ENCODE results near the gene PDRG1. TPM values are rescaled to one million over a fixed set of nuclear protein-coding genes. Genes with fewer than 3 reads are reported as not detected.

Gene PDRG1
- total and polyA plus RNA-seq, 7 experiments from 2014 or later: 7.5 to 25.0 (median 13.6) TPM

DNA sequence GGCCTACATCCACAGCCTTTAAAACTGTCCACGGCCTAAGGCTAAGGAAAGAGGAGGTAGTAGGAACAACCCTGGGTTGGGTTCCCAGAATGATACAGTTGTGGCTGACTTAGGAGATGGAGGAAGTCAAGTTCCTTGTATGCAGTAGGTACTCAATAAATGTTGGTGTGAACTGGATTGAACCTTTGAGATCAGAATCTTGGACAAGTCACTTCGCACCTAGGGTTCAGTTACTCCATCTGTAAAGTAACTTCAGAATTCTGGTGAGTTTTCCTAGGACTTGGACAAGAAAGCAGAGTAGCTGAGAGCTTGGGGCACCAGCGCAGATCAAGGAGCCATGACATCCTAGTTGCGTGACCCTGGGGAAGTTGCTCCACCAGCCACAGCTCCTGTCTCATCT, 25.2 kb upstream of the PDRG1 start:
- H3K9me3 Mint-ChIP-seq: peaks cover 0 to 5% (median 0%) of the 10 kb centered on the region in 11 donors
- H3K4me3 Mint-ChIP-seq: no peak overlapping the region
- no peak overlapping the region for H3K4me3 ChIP-seq (ENCODE audit: low read length)
- ChIA-PET CTCF (no interaction called here), POLR2A (no interaction called here)
- H3K27me3 Mint-ChIP-seq: peaks cover 6 to 49% (median 28%) of the 10 kb centered on the region in 5 donors
- no peaks in the 10 kb centered on the region for H3K4me1 ChIP-seq (ENCODE audit: control insufficient read depth in 2 of 2, insufficient read depth in 2 of 2, low read length in 2 of 2)
- ATAC-seq (no peak), DNase-seq (no peak)
- intact Hi-C loops (cut with micrococcal nuclease): no loop called here
- no peak overlapping the region for H3K27ac ChIP-seq (ENCODE audit: low read depth, low read length)
- H3K27me3 ChIP-seq (ENCODE audit: control insufficient read depth in 2 of 2, insufficient read depth in 2 of 2, low read length in 2 of 2): no peaks in the 10 kb centered on the region
- no peaks in the 10 kb centered on the region for H3K9me3 ChIP-seq (ENCODE audit: control insufficient read depth in 2 of 3, low read length in 3 of 3)
- no peaks in the 10 kb centered on the region for H3K36me3 ChIP-seq (ENCODE audit: control insufficient read depth in 2 of 3, insufficient read depth in 3 of 3, low read length in 3 of 3)
- H3K4me1 Mint-ChIP-seq: peaks cover 0 to 2% (median 0%) of the 10 kb centered on the region in 7 donors
- no peaks in the 10 kb centered on the region for H3K36me3 Mint-ChIP-seq
- no peak overlapping the region for H3K27ac Mint-ChIP-seq

DNA sequence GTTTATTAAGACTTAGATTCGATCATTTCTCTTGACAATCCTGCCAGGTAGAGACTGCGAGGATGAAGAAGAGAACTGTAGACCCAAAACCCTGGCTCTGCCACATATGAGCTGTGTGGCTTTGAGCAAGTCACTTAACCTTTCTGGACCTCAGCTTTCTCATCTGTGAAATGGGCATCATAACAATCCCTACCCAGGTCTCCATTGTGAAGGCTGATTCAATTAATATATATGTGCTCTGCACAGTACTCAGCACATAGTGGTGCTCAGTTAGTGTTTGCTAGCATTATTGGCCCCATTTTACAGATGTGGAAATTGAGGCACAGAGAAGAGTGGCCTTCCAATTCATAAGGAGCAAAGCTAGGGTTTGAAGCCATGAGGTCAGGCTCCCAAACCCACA, 24.0 kb upstream of the PDRG1 start:
- Mint-ChIP-seq H3K4me3 (no peak overlapping the region), H3K27me3 (peaks cover 8 to 58% (median 27%) of the 10 kb centered on the region in 5 donors), H3K4me1 (no peaks in the 10 kb centered on the region), H3K9me3 (peaks cover 0 to 4% (median 0%) of the 10 kb centered on the region in 11 donors), H3K36me3 (no peaks in the 10 kb centered on the region), H3K27ac (no peak overlapping the region)
- ChIA-PET CTCF (no interaction called here), POLR2A (no interaction called here)
- DNase-seq: no peak
- no peaks in the 10 kb centered on the region for H3K4me1 ChIP-seq (ENCODE audit: control insufficient read depth in 2 of 2, insufficient read depth in 2 of 2, low read length in 2 of 2)
- no peaks in the 10 kb centered on the region for H3K36me3 ChIP-seq (ENCODE audit: control insufficient read depth in 2 of 3, insufficient read depth in 3 of 3, low read length in 3 of 3)
- H3K27me3 ChIP-seq (ENCODE audit: control insufficient read depth in 2 of 2, insufficient read depth in 2 of 2, low read length in 2 of 2): no peaks in the 10 kb centered on the region
- no peak for ATAC-seq
- H3K4me3 ChIP-seq (ENCODE audit: low read length): no peak overlapping the region
- intact Hi-C loops (cut with micrococcal nuclease): no loop called here
- H3K9me3 ChIP-seq (ENCODE audit: control insufficient read depth in 2 of 3, low read length in 3 of 3): no peaks in the 10 kb centered on the region
- H3K27ac ChIP-seq (ENCODE audit: low read depth, low read length): no peak overlapping the region

DNA sequence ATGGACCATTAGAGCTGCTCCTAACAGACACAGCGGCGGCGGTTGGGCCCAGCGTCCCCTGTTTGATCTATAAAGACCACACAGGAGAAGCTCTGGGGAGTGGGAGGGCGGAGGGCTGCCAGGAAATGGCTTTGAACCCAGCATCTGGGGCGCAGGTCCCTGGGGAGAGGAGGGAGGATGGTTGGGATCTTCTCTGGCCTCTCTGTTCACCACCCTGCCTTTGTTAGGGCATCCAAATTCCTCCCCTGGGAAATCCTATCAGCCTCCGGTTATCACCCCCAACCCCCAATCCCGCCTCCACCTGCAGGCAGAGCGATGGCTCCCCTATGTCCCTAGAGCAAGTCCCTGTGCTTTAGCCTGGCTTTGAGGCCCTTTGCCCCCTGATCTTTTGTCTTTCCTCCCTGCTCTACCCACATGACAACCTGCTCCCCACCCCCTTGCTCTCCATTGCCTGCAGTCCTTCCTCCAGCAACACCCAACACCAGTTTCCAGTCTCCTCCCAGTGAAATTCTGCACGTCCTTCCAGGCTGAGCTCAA, 23.2 kb upstream of the PDRG1 start:
- H3K27me3 ChIP-seq (ENCODE audit: control insufficient read depth in 2 of 2, insufficient read depth in 2 of 2, low read length in 2 of 2): no peaks in the 10 kb centered on the region
- ChIA-PET CTCF (no interaction called here), POLR2A (no interaction called here)
- H3K9me3 Mint-ChIP-seq: peaks cover 0 to 4% (median 0%) of the 10 kb centered on the region in 11 donors
- no peak overlapping the region for H3K4me3 ChIP-seq (ENCODE audit: low read length)
- peaks cover 13 to 66% (median 36%) of the 10 kb centered on the region in 5 donors for H3K27me3 Mint-ChIP-seq
- H3K4me3 Mint-ChIP-seq: no peak overlapping the region
- no peaks in the 10 kb centered on the region for H3K36me3 Mint-ChIP-seq
- DNase-seq: no peak
- H3K27ac ChIP-seq (ENCODE audit: low read depth, low read length): no peak overlapping the region
- ATAC-seq: no peak
- no peaks in the 10 kb centered on the region for H3K36me3 ChIP-seq (ENCODE audit: control insufficient read depth in 2 of 3, insufficient read depth in 3 of 3, low read length in 3 of 3)
- H3K4me1 ChIP-seq (ENCODE audit: control insufficient read depth in 2 of 2, insufficient read depth in 2 of 2, low read length in 2 of 2): no peaks in the 10 kb centered on the region
- H3K4me1 Mint-ChIP-seq: peaks cover 0 to 2% (median 0%) of the 10 kb centered on the region in 7 donors
- intact Hi-C loops (cut with micrococcal nuclease): no loop called here
- H3K27ac Mint-ChIP-seq: no peak overlapping the region
- H3K9me3 ChIP-seq (ENCODE audit: control insufficient read depth in 2 of 3, low read length in 3 of 3): no peaks in the 10 kb centered on the region

DNA sequence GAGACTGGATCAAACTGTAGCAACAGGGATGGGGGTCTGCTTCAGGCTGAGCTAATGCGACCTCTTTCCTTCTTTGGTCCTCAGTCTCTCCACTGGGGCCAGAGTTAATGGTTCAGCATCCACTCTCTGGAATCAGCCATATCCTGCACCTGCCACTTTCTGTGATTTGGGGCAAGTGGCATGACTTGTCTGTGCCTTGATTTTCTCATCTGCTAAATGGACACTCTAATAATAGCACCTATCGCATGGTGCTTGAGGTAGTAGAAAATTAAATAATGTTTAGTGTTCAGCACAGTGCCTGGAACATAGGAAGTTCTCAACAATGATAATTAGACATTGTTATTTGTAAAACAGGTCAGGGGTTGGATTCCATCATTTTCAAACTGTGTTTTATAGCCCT, 22.4 kb upstream of the PDRG1 start:
- Mint-ChIP-seq H3K36me3 (no peaks in the 10 kb centered on the region), H3K4me1 (peaks cover 0 to 2% (median 0%) of the 10 kb centered on the region in 7 donors), H3K27me3 (peaks cover 17 to 66% (median 39%) of the 10 kb centered on the region in 5 donors), H3K9me3 (peaks cover 0 to 4% (median 0%) of the 10 kb centered on the region in 11 donors), H3K27ac (no peak overlapping the region), H3K4me3 (no peak overlapping the region)
- no peaks in the 10 kb centered on the region for H3K4me1 ChIP-seq (ENCODE audit: control insufficient read depth in 2 of 2, insufficient read depth in 2 of 2, low read length in 2 of 2)
- H3K27ac ChIP-seq (ENCODE audit: low read depth, low read length): no peak overlapping the region
- ATAC-seq (no peak), DNase-seq (no peak)
- no peaks in the 10 kb centered on the region for H3K36me3 ChIP-seq (ENCODE audit: control insufficient read depth in 2 of 3, insufficient read depth in 3 of 3, low read length in 3 of 3)
- ChIA-PET CTCF (no interaction called here), POLR2A (no interaction called here)
- H3K9me3 ChIP-seq (ENCODE audit: control insufficient read depth in 2 of 3, low read length in 3 of 3): no peaks in the 10 kb centered on the region
- intact Hi-C loops (cut with micrococcal nuclease): no loop called here
- H3K4me3 ChIP-seq (ENCODE audit: low read length): no peak overlapping the region
- H3K27me3 ChIP-seq (ENCODE audit: control insufficient read depth in 2 of 2, insufficient read depth in 2 of 2, low read length in 2 of 2): no peaks in the 10 kb centered on the region

DNA sequence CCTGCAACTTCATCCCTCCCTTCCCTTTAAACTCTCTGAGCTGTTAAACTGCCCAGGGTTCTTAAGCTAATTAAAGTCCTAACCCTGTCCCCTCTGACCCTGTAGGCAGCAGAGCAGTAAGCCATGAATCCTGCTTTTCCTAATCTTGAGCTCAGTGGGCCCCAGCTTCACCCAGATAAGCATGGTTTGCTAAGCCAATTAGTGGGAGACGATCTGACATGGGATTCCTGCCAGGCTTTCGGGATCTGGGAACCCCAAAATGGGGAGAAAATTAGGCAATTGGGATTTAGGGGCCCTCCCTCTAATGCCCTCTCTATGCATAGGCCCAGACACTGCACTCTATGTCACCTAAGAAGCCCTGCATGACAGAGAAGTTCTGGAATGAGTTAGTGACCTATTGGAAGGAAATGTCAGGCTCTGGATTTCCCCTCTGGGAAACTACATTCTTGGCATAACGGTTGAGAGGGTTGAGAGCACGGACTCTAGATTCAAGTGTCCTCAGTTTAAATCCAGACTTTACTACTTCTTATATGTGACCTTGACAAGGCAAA, 20.7 kb upstream of the PDRG1 start:
- no peaks in the 10 kb centered on the region for H3K4me1 ChIP-seq (ENCODE audit: control insufficient read depth in 2 of 2, insufficient read depth in 2 of 2, low read length in 2 of 2)
- H3K27me3 Mint-ChIP-seq: peaks cover 22 to 71% (median 46%) of the 10 kb centered on the region in 5 donors
- H3K9me3 Mint-ChIP-seq: peaks cover 0 to 6% (median 0%) of the 10 kb centered on the region in 11 donors
- no peaks in the 10 kb centered on the region for H3K27me3 ChIP-seq (ENCODE audit: control insufficient read depth in 2 of 2, insufficient read depth in 2 of 2, low read length in 2 of 2)
- POLR2A ChIA-PET: no interaction called here
- no peak for DNase-seq
- intact Hi-C loops (cut with micrococcal nuclease): no loop called here
- CTCF ChIA-PET: no interaction called here
- H3K36me3 Mint-ChIP-seq: no peaks in the 10 kb centered on the region
- no peak overlapping the region for H3K4me3 ChIP-seq (ENCODE audit: low read length)
- no peaks in the 10 kb centered on the region for H3K36me3 ChIP-seq (ENCODE audit: control insufficient read depth in 2 of 3, insufficient read depth in 3 of 3, low read length in 3 of 3)
- ATAC-seq: no peak
- no peak overlapping the region for H3K27ac Mint-ChIP-seq
- H3K27ac ChIP-seq (ENCODE audit: low read depth, low read length): no peak overlapping the region
- H3K9me3 ChIP-seq (ENCODE audit: control insufficient read depth in 2 of 3, low read length in 3 of 3): no peaks in the 10 kb centered on the region
- H3K4me1 Mint-ChIP-seq: peaks cover 0 to 6% (median 5%) of the 10 kb centered on the region in 7 donors
- no peak overlapping the region for H3K4me3 Mint-ChIP-seq

DNA sequence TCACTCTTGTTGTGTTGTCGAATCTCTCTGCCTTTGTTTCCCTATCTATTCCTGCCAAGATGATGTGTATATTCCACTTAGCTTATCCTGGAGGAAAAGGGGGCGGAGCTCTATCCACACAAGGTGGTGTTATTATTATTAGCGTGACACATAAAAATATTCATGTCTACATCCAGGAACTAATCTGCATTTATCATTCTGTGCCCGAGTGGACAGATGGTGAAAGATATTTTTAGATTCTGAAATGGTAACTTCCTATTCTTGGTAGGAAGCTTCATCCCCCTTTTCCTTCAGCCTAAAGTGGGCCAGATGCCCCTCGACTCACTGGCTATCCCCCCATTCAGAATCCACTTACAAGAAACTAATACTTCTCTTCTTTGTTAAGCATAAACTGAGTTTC, 18.1 kb upstream of the PDRG1 start:
- Mint-ChIP-seq H3K36me3 (peaks cover 0 to 5% (median 0%) of the 10 kb centered on the region in 5 donors), H3K27me3 (peaks cover 36 to 84% (median 62%) of the 10 kb centered on the region in 5 donors), H3K4me3 (peak overlapping the region in 3 of 10 donors; percentile 6 to 29 (median 20)), H3K9me3 (peaks cover 0 to 12% (median 1%) of the 10 kb centered on the region in 11 donors), H3K4me1 (peaks cover 0 to 9% (median 9%) of the 10 kb centered on the region in 7 donors), H3K27ac (peak overlapping the region in 1 of 9 donors; percentile 21)
- Histone ChIP-seq H3K27me3 (ENCODE audit: control insufficient read depth in 2 of 2, insufficient read depth in 2 of 2, low read length in 2 of 2) (peaks cover 4 to 5% of the 10 kb centered on the region in 2 donors), H3K9me3 (ENCODE audit: control insufficient read depth in 2 of 3, low read length in 3 of 3) (no peaks in the 10 kb centered on the region), H3K27ac (ENCODE audit: low read depth, low read length) (no peak overlapping the region), H3K4me1 (ENCODE audit: control insufficient read depth in 2 of 2, insufficient read depth in 2 of 2, low read length in 2 of 2) (no peaks in the 10 kb centered on the region), H3K4me3 (ENCODE audit: low read length) (no peak overlapping the region), H3K36me3 (ENCODE audit: control insufficient read depth in 2 of 3, insufficient read depth in 3 of 3, low read length in 3 of 3) (no peaks in the 10 kb centered on the region)
- POLR2A ChIA-PET: no interaction called here
- DNase-seq: no peak
- intact Hi-C loops (cut with micrococcal nuclease): no loop called here
- no peak for ATAC-seq
- CTCF ChIA-PET: no interaction called here
